SIG-M5 (cell line): ENCODE data around the gene CACNA1F.
A peak's percentile ranks its signal among the peaks of the same experiment; 100 is the strongest.

Source experiments
- DNase-seq: peaks from one replicate; lab custom pipeline; 2025; lab: John Stamatoyannopoulos, UW

The CACNA1F gene

DNA sequence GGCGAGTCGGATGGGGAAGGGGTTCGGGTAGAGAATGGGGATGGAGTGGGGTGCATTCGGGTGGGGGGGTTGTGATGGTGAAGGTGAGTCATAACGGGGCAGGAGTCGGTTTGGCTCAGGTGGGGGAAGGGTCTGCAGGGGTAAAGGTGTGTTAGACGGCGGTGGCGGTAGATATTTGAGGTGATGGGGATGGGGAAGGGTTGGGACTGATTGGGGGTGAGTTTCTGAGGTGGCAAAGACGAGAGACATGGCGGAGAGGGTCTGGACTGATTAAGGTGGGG, 33.9 kb downstream of the CACNA1F start:
- DNase-seq: no peak

DNA sequence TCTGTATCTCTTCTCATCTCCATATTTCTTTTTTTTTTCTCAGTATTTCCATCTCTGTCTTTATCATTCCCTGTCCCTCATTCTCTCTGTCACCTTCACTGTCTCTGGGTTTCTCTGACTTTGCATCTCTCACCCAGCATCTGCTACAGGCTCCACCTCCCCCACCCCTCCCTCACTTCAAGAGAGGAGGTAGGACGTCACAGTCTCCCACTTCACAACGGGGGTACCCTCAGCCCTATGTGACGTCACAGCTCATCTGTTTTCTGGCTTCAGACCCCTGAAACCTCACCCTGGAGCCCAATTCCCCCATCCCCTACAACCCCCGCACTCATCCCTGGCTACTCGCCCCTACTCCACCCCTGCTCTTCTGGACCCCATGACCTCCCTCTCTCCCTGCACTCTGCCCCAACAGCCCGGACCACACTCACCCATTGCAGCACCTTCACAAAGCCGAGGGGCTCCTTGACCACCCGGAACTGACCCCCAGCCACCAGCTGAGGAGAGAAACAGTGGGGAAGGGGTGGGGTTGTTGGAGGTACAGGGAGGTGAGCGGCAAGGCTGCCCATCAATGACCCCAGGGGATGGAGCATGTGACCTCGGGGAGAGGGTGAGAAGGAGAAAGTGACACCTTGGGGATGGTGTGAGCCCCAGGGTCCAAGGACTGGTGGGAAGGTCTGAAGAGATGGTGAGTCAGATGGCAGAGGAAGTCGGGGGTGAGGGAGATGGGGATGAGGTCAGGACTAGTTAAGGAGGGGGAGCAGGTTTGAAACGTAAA, 34.4 kb downstream of the CACNA1F start:
- no peak for DNase-seq

DNA sequence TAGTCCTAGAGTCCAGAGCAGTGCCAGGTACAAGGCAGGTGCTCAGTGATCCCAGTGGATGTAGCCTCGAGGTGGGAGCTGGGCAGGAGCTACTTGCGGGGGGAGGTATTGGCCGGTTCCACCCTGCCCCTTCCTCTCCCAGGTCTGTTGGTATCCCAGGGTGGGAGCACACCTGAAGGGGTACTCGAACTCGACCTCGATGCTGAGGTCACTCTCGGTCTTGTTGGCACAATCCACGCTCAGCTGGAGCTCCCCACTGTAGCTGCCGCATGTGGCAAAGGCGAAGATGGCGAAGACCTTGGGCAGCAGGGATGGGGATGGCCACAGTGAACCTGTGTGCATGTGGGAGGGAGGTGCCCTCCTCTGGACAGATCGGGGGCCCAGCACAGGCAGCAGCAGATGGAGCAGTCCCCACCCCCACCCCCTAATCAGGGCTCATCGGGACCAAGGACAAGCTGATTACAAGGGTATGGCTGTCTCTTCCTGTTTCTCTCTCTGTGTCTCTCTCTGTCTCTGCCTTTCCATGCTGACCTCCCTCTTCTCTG, 35.5 kb downstream of the CACNA1F start:
- DNase-seq: no peak

DNA sequence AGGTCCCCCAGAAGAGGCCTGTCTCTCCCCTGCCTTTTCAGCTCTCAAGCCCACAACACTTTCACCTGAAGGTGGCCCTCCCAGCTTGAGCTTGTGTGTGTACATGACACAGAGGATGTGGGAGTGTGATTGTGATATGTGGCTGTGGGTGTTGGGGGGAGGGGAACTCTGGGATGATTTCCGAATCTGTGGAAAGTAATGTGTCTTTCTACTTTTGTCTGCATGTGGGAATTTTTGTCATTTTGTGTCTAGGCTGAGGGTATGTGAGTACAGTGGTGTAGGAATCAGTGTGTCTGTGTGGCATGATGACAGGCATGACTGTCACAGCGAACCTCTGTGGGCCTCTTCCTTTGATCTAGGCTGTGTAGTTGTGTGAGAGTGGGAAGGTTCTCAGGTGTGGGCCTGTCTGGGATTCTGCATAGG, 39.6 kb downstream of the CACNA1F start:
- DNase-seq: no peak

DNA sequence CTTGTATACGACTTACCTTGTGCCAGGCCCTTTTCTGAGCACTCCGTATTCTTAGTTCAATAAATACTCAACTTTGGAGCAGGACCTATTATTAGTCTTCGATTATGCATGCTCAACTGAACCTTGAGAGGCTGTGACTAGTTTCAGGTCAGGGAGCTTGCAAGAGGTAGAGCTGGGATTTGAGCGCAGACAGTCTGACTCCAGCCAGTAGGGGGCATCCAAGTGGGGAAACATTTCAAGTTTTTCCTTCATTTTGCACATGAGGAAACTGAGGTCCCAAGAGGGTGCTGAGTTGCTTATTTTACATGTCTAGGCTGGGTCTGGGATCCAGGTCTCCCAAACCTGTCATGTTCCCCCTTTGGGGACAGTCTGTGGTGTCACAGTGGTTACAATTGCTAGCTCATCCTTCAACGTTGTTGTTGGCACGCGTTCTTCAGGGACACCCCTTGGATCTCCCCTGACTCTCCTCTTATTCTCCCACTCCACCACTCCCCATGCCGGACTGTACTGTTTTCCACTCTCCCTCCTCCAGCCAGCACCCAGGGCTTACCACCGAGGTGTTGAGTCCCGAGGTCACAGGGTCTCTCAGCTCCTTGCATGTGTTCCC, 40.3 kb downstream of the CACNA1F start:
- DNase-seq: no peak

DNA sequence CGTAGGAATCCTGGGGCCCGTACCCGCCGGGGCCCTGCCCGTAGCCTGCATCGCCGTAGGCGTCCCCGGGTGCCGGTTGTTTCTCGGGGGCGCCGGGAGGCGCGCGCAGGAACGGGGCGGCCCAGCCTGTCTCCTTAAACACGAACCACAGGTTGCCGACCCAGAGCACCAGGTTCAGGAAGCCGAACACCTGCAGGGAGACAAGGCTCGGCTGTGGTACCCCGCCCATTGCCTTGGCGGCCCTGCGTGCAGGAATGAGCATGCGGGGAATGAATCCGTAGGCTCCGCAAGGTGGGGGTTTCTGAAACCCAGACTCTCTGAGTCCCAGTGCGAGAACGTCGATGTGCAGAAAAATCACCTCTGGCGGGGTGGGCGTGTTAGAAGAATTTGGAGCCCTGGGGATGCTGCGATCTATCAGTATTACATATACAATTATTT, 41.5 kb downstream of the CACNA1F start:
- no peak for DNase-seq

DNA sequence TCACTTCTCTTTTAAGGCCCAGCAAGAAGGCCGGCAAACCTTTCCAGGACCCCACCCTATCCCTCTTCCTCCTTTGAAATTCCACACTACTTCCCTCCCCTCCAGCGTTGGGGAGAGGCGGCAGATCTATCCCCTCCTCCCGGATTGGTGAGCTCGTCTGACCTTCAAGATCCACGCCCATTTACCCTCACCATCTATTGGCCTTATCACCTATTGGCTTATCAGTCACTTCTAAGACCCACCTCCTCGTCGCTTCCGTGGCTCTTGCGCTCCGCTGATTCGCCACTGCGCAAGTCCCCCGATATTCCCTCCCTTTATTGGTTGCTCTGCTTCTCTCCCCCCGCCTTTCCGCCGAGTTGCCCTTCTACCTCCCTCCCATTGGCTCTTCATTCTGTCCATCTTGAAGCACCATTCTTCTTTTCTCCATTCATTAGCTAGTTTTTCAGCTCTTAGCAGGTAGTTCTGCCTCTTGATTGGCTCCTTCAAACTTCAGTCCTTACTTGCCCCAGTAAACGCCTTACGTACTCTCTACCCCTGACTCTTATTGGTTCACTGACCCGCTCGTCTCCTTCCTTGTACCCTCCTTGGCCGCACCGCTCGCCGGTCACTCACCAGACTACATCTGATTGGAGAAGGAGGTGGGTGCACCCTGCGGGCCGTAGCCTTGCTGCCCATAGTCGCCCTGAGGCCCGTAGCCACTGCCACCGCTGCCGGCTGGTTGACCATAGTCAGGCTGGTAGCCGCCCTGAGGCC, 42.1 kb downstream of the CACNA1F start:
- DNase-seq: peak; percentile 100

DNA sequence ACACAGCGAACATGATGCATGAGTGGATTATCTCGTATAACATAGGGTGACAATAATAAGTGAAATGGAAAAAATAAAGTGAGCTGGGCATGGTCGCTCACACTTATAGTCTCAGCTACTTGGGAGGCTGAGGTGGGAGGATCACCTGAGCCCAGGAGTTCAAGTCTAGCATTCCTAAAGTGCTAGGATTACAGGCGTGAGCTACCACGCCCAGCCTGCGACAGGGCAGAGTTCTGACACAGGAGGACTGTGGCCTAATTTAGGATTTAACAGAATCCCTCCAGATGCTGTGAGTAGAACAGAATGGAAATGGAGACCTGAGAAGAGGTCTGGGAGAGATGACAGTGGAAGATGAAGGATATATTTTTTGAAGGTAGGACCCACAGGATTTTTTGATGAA, 43.5 kb downstream of the CACNA1F start:
- no peak for DNase-seq

DNA sequence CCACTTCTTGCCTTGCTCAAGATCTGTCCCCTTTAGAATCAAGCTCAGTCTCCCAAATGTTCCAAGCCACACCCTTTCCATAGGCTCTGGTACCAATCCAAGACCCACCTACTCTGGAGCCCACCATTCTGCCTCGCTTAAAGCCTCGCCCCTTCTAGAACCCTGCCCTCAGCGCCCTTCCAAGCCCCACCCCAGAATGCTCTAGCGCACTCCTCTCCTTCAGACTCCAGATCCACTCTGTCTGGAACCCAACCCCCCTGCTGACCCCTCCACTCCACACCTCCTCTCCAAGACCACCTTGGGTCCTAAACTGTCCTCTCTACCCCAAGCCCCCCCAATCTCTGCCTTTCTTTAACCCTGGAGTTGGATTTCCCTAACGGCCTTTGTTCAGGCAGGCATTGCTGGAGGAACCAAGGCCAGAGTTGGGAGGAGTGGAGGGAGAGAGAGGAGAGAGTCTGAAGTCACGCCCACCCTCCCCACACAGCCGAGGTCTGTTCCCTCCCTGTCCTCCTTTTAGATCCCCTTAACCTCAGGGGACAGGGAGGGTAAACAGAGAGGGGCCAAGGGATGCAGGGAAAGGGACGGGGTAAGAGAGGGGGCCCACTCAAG, 44.6 kb downstream of the CACNA1F start:
- no peak for DNase-seq

DNA sequence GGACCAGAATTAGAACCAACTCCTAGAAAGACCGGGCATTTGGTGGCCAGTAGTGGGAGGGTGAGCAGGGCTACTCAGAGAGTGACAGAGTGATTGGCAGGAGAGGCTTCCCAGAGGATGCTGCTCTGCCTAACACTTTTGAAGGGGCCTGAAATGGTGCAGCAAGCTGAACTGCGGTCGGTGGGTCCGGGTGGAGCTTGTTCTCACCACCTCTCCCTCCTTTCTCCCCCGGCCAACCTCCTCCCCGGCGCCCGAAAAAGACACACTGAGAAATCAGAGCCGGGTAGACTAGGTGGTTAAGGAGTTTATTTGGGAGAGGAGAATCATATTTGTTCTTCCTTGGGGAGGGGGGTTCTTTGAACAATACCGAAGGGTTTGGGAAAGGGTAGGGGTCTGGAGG, 45.6 kb downstream of the CACNA1F start:
- DNase-seq: no peak

DNA sequence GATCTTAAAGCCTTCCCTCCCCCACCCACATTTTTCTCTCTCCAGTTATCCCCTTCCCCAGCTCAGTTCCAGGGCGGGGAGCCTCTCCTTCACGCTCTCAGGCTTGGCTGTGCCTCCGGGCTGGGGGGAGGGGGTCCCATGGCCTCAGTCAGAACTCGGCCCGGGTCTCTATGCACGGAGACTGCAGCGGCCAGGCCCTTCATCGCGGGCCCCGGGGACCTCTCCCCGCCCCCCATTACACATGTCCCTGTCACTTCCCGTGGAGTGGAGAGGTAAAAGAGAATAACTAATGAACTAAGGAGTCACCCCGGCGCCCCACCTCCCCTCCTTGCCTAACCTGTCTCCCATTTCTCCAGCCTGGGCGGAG, 46.1 kb downstream of the CACNA1F start:
- DNase-seq: no peak

DNA sequence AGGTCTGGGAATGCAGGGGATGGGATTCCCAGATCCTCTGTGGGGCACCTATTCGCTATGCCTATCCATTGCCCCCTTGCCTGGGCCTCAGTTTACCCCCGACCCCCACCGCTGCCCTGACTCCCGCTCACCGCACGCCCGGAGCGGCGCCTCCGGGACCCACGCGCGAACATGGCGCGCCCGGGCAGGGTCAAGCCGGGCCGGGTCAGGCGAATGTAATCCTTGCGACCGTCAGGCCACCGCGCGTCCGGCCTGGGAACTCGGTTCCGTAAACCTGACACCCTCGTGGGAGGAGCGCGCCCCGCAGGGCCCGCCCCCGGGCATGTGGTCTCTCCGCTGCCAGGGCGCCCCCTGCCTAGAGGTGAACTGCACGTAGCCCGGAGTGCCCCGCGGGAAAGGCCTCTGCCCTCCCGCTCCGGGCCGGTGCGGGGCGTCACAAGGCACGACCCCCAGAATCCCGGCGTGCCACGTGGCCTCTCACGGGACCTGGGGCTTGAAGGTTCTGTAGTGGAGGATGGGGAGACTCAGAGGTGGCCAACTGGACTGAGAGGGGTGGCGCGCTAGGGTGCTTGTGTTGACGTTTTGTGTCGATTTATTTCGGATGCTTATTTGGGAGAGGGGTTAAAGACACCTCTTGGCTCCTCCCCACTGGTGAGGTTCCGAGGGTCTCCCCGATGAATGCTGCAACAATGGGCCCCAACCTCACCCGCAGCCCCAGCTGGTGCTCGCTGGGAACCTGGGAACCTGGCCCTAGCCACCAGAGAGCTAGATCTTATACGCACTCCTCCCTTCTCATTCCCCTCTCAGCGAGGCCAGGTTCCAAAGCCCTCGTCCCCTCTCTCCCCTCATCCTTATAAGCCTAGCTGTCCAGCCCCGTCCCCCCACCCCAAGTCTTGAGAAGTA, 46.8 kb downstream of the CACNA1F start, which contains the start of gene PRICKLE3:
Gene PRICKLE3 (minus strand): TSS at position 249 of the 903 bp plus-strand sequence. CDS start 76 bp downstream, at position 173.
- DNase-seq: no peak

DNA sequence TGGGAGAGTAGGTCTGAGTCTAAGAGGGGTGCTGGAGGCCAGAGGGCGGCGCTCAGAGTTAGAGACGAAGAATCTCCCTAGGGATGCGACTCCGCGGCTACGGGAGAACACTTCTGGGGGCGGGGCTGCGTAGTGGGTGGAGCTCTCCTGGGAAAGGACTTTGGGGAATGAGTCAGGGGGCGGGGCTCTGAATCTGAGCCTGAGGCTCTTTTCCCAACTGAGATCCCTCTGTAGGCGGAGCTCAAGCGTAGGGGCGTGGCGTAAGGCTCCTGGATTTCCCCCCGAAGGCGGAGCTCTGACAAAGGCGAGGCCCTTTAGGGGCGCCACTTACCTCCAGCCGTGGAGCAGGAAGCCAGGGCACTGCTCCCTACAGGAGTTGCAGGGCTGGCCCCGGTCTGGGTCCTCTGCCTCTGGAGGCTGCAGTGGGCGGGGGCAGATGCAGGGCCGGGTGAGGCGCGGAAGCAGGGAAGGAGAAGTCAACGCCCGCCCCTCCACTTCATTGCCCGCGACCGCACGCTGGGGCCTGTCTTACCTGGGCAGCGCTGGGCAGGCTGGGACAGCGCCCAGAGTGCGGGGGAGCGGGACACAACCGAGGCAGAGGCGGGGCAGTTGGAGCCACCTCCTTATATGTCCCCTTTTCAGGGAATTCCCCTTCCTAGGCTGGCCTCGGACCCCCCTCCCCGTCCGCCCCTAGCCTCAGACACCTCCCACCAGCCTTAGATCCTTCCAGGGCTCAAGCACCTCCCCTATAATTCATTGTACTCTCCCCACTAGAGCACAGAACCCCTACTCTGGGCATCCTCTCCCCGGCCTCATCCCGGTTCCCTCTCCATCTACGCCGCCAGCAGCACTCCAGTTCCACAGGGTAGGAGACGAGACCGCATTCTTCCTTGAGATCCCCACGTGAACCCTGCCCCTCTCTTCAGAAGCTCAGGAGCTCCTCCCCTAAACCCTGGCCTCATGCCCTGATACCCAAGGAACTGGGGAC, 48.6 kb downstream of the CACNA1F start:
- no peak for DNase-seq

DNA sequence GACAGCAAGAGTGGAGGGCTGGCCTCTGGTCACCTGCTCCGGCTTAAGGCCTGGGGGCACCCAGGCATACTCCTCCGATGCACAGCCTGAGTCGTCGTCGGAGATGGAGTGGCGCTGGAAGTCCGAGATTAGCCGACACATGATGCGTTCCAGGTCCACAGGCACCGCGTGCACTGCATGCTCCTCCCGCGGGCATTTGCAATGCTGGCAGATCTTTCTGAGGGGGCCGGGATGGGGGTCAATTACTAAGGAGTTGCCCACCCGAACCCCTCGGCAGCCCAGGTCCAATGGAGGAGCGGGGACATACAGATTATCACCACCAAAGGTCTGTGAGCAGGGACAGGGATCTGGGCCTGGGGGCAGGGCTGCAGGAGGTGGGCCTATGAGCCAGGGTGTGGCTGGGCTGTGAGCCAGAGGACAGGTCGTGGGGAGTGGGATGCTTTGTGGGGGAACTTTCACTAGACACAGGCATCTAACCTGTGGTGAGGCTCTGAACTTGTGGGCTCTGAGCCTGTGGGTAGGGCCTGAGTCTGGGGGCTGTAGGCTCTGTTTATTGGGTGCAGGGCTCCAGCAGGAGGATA, 49.3 kb downstream of the CACNA1F start:
- no peak for DNase-seq

DNA sequence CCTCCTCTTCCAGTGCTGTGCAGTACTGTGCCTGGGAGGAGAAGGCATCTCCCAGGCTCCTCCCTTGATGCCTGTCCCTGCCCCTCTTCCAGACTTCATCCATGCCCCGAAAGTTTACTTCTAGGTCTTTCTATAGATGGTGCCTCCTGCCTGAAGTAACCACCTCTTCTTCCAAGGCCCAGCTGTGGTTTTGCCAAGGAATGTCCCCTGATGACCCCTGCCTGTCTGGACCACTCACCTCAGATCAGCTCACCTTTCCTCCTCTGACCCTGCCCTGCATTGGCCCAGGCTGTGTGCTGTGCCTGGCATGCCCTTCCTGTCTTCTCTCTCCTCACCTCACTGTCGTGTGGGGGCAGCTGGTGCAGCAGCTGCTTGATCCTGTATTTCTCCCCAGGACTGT, 53.8 kb downstream of the CACNA1F start:
- no peak for DNase-seq

DNA sequence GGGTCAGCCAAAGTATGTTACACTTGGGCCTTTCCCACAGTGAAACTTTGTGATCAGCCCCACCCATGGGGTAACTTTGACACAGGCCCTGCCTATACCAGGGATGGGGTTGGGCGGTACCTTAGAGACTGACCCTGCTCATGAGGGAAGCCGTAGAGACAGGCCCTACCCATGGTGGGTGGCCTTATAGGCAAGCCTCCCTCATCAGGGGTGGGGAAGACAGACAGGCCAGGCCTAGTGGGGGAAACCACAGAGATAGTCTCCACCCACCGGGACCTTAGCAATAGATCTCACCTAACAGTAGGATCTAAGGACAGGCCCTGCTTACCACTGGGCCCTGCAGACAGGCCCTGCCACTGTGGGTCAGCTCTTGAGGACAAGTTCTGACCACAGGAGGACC, 54.6 kb downstream of the CACNA1F start:
- DNase-seq: no peak

DNA sequence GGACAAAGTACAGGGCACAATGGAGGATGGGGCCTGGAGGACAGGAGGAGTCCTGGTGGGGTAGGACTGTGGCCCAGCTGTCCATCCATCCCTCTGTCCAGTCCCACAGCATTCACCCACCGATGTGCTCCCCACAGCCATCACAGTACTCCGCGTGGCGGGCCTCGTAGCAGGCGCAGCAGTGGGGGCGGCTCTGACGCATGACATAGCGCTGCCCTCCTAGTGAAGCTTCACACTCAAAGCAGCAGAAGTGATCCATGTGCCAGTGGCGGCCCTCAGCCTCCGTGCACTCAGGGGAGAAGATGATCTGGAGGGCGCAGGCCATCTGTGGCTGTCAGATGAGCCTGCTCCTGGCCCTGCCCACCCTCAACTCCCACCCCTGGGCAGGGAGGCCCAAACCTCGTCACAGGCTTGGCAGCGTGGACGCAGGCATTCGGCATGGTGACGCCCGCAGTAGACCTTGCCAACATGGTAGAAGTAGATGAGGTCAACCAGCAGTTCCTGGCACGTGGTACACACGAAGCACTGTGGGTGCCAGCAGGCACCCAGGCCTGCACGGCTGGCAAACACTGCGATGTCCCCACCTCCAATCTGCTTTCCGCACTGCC, 55.2 kb downstream of the CACNA1F start:
- DNase-seq: no peak

DNA sequence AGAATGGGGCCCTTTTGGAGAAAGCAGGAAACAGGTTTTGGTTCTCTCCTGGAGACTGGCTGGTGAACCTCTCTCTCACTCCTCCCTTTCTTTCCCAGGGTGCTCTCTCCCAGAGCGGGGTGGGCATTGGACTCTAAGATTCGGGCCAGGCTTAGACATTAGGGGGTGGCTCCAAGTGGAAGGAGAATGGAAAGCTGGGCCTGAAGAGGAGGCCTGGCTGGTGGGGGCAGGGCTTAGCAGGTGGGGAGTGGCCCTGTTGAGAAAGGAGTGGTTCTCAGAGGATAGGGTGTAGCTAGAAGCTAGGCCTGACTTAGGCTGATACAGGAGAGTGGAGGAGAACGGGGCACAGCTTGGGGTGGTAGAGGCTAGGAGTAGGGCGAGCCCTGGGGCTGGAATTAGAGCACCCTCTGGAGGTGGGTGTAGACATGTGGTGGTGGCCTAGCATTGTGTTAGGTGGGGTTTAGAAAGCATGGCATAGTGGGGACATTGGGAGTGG, 55.8 kb downstream of the CACNA1F start:
- DNase-seq: no peak
